H9 (cell line): Measurements from ENCODE around the gene E2F7. TPM values are rescaled to one million over a fixed set of nuclear protein-coding genes. Genes with fewer than 3 reads are reported as not detected.

Experiments
- DNase-seq: peaks from one replicate; pipeline ENCODE4 v3.0.0-alpha.2; 2017
- H2AFZ ChIP-seq: one replicate; pipeline ENCODE4 v1.6.1; 2013; ENCODE audit warnings: mild to moderate bottlenecking, low read length, control low read depth, moderate library complexity
- H2AK5ac ChIP-seq: 2 replicates; pipeline ENCODE4 v1.6.1; 2013; ENCODE audit warnings: low read length, control low read depth, mixed read lengths; ENCODE audit not compliant: insufficient read length
- H2BK120ac ChIP-seq: one replicate; pipeline ENCODE4 v1.6.1; 2013; ENCODE audit warnings: low read depth, mild to moderate bottlenecking, low read length, control low read depth, inconsistent platforms; ENCODE audit not compliant: poor library complexity, severe bottlenecking
- H2BK12ac ChIP-seq: 2 replicates; pipeline ENCODE4 v1.6.1; 2013; ENCODE audit warnings: low read length, control low read depth, mixed read lengths, low read depth; ENCODE audit not compliant: insufficient read length
- H2BK15ac ChIP-seq: 2 replicates; pipeline ENCODE4 v1.6.1; 2013; ENCODE audit warnings: low read depth, low read length, control low read depth
- H2BK20ac ChIP-seq: one replicate; pipeline ENCODE4 v1.6.1; 2013; ENCODE audit warnings: low read depth, mild to moderate bottlenecking, low read length, control low read depth, inconsistent platforms; ENCODE audit not compliant: poor library complexity, severe bottlenecking
- H2BK5ac ChIP-seq: 2 replicates; pipeline ENCODE4 v1.6.1; 2013; ENCODE audit warnings: low read length, control low read depth, mixed read lengths; ENCODE audit not compliant: insufficient read length
- H3K14ac ChIP-seq: 2 replicates; pipeline ENCODE4 v1.6.1; 2013; ENCODE audit warnings: low read length, control low read depth; ENCODE audit not compliant: insufficient read depth
- H3K18ac ChIP-seq: 2 replicates; pipeline ENCODE4 v1.6.1; 2013; ENCODE audit warnings: low read depth, mild to moderate bottlenecking, mixed read lengths, low read length, control low read depth; ENCODE audit not compliant: insufficient read length
- H3K23ac ChIP-seq: 2 replicates; pipeline ENCODE4 v1.6.1; 2013; ENCODE audit warnings: low read length, control low read depth, mixed read lengths, low read depth; ENCODE audit not compliant: insufficient read length
- H3K23me2 ChIP-seq: 2 replicates; pipeline ENCODE4 v1.6.1; 2013; ENCODE audit warnings: low read depth, mild to moderate bottlenecking, mixed read lengths, low read length, control low read depth; ENCODE audit not compliant: insufficient read length, poor library complexity, severe bottlenecking
- H3K27ac ChIP-seq: 2 replicates; pipeline ENCODE4 v1.5.1; 2013; ENCODE audit warnings: low read length, control low read depth, mixed read lengths, low read depth; ENCODE audit not compliant: insufficient read length
- H3K27me3 ChIP-seq: 2 replicates; pipeline ENCODE4 v1.6.1; 2013; ENCODE audit warnings: low read length, control low read depth, inconsistent platforms; ENCODE audit not compliant: insufficient read depth
- H3K4ac ChIP-seq: 2 replicates; pipeline ENCODE4 v1.6.1; 2013; ENCODE audit warnings: low read depth, mild to moderate bottlenecking, control low read depth, inconsistent platforms, low read length, moderate library complexity
- H3K4me1 ChIP-seq: 2 replicates; pipeline ENCODE4 v1.6.1; 2013; ENCODE audit warnings: low read length, control low read depth, inconsistent platforms; ENCODE audit not compliant: insufficient read depth
- H3K4me2 ChIP-seq: 2 replicates; pipeline ENCODE4 v1.6.1; 2013; ENCODE audit warnings: low read length, control low read depth, mixed read lengths; ENCODE audit not compliant: insufficient read length, insufficient read depth
- H3K56ac ChIP-seq: 2 replicates; pipeline ENCODE4 v1.6.1; 2013; ENCODE audit warnings: low read depth, mild to moderate bottlenecking, mixed read lengths, low read length, control low read depth; ENCODE audit not compliant: insufficient read length
- H3K79me1 ChIP-seq: 2 replicates; pipeline ENCODE4 v1.6.1; 2013; ENCODE audit warnings: low read depth, mild to moderate bottlenecking, moderate library complexity, low read length, control low read depth, inconsistent platforms; ENCODE audit not compliant: insufficient read depth, poor library complexity, severe bottlenecking
- H3K79me2 ChIP-seq: 2 replicates; pipeline ENCODE4 v1.6.1; 2013; ENCODE audit warnings: low read length, control low read depth, inconsistent platforms; ENCODE audit not compliant: insufficient read depth
- H3K9ac ChIP-seq: 2 replicates; pipeline ENCODE4 v1.6.1; 2013; ENCODE audit warnings: low read length, control low read depth, mixed read lengths; ENCODE audit not compliant: insufficient read length; ENCODE audit errors: extremely low read depth
- H3K9me3 ChIP-seq: one replicate; pipeline ENCODE4 v1.6.1; 2013; ENCODE audit warnings: low read depth, low read length, inconsistent platforms; ENCODE audit not compliant: control insufficient read depth
- H3T11ph ChIP-seq: one replicate; pipeline ENCODE4 v1.6.1; 2013; ENCODE audit warnings: mild to moderate bottlenecking, low read length, control low read depth, inconsistent platforms
- H4K20me1 ChIP-seq: one replicate; pipeline ENCODE4 v1.6.1; 2013; ENCODE audit not compliant: control insufficient read depth, insufficient read length, insufficient read depth
- H4K5ac ChIP-seq: 2 replicates; pipeline ENCODE4 v1.6.1; 2013; ENCODE audit warnings: low read depth, mild to moderate bottlenecking, mixed read lengths, low read length, control low read depth; ENCODE audit not compliant: insufficient read length
- H4K8ac ChIP-seq: replicated peaks from 2 replicates; pipeline ENCODE4 v1.6.1; 2013; ENCODE audit warnings: low read length, control low read depth, mixed read lengths, low read depth; ENCODE audit not compliant: insufficient read length
- H4K91ac ChIP-seq: 2 replicates; pipeline ENCODE4 v1.6.1; 2013; ENCODE audit warnings: low read depth, mild to moderate bottlenecking, moderate library complexity, mixed read lengths, low read length, control low read depth; ENCODE audit not compliant: insufficient read length
- H3K27ac Mint-ChIP-seq, 3 experiments: 2 replicates in 2 of 3; 3 replicates in 1 of 3; pipeline ENCODE4 v1.8.0; 2020 to 2021; ENCODE audit warnings: mixed read lengths in 3 of 3, mild to moderate bottlenecking in 1 of 3, moderate library complexity in 1 of 3
- H3K27me3 Mint-ChIP-seq: 2 replicates; pipeline ENCODE4 v1.8.0; 2021; ENCODE audit warnings: low read depth, mild to moderate bottlenecking, moderate library complexity, mixed read lengths
- H3K36me3 Mint-ChIP-seq, 3 experiments: 2 replicates in 2 of 3; 3 replicates in 1 of 3; pipeline ENCODE4 v1.8.0; 2020 to 2021; ENCODE audit warnings: low read depth in 3 of 3, mixed read lengths in 3 of 3; ENCODE audit not compliant: insufficient read depth in 1 of 3
- H3K4me1 Mint-ChIP-seq, 2 experiments: 2 replicates each; pipeline ENCODE4 v1.8.0; 2020; ENCODE audit warnings: mixed read lengths in 2 of 2
- H3K4me3 Mint-ChIP-seq, 2 experiments: 2 replicates in 1 of 2; 3 replicates in 1 of 2; pipeline ENCODE4 v1.8.0; 2020 to 2021; ENCODE audit warnings: mild to moderate bottlenecking in 2 of 2, mixed read lengths in 2 of 2, moderate library complexity in 1 of 2
- H3K9me3 Mint-ChIP-seq, 2 experiments: 2 replicates in 1 of 2; 3 replicates in 1 of 2; pipeline ENCODE4 v1.8.0; 2020; ENCODE audit warnings: mild to moderate bottlenecking in 2 of 2, mixed read lengths in 2 of 2, moderate library complexity in 1 of 2
- WGBS: extraction: QIAGEN DNeasy Blood & Tissue Kit; methylation state at CpG from one replicate; pipeline ENCODE4 v1.1.7; 2013; ENCODE audit warnings: missing lambda C conversion rate, low lambda C conversion rate, mixed read lengths; ENCODE audit not compliant: insufficient read length; ENCODE audit errors: extremely low coverage; 5-methylcytosine and 5-hydroxymethylcytosine counted together
- total RNA-seq: library from RNA; stranded (reverse); gene quantifications from 2 replicates; pipeline ENCODE4 v1.2.1, GENCODE V29; 2021
- TF ChIP-seq, protein P1 (sequence below): fragments of 200-600 bp; sonication (generic); conservative IDR thresholded peaks from 3 replicates; pipeline ENCODE4 v1.8.0; 2021; ENCODE audit warnings: antibody characterized with exemption, mild to moderate bottlenecking

E2F7 gene
- total RNA-seq, 1 experiment from 2014 or later: 24.5 TPM

DNA sequence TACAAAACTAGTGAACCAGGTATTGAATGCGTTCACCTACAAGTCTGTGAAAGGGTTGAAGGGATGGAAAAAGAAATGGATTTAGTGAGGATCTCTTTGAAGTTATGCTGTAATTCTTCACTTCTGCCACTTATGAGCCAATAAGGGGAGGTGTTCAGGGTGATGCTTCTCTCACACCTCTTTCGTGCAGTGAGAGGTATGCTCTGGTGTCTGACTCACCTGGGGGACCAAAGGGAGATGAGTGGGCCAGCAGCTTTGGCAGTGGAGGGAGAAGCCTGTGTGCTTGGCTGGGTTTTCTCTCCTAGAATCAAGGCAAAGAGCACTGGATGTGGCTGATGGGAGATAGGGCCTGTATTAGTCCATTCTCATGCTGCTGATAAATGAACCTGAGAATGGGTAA lies 45.4 kb downstream of the E2F7 start:
- no CpG with 5 or more reads among the region's 2 CpGs for WGBS
- H3K56ac ChIP-seq: no peak overlapping the region
- H3K79me2 ChIP-seq: no peaks in the 10 kb centered on the region
- Mint-ChIP-seq H3K9me3 (peaks cover 4 to 5% of the 10 kb centered on the region in 2 experiments), H3K4me3 (no peak overlapping the region), H3K27ac (no peak overlapping the region; a peak in 1 of 7 replicates), H3K36me3 (peaks cover 27 to 59% (median 56%) of the 10 kb centered on the region in 3 experiments), H3K4me1 (peaks cover 3 to 4% of the 10 kb centered on the region in 2 experiments; a peak in 1 of 4 replicates), H3K27me3 (no peaks in the 10 kb centered on the region)
- H2BK20ac ChIP-seq: no peak overlapping the region
- H2AK5ac ChIP-seq: no peak overlapping the region
- no peak overlapping the region for H3K9ac ChIP-seq
- no peak overlapping the region for H4K8ac ChIP-seq
- H2AFZ ChIP-seq: no peak overlapping the region
- no peak overlapping the region for H3K23ac ChIP-seq
- no peaks in the 10 kb centered on the region for H4K20me1 ChIP-seq
- H4K5ac ChIP-seq: no peak overlapping the region
- no peaks in the 10 kb centered on the region for H3K27me3 ChIP-seq
- no peak overlapping the region for H3K27ac ChIP-seq
- H3K79me1 ChIP-seq: no peaks in the 10 kb centered on the region
- no peaks in the 10 kb centered on the region for H3K9me3 ChIP-seq
- H2BK120ac ChIP-seq: no peak overlapping the region
- H3K23me2 ChIP-seq: no peaks in the 10 kb centered on the region
- H2BK5ac ChIP-seq: no peak overlapping the region
- H3K4me2 ChIP-seq: no peak overlapping the region
- DNase-seq: no peak
- H3T11ph ChIP-seq: no peak overlapping the region
- no peak overlapping the region for H4K91ac ChIP-seq
- TF ChIP-seq, protein P1, sequence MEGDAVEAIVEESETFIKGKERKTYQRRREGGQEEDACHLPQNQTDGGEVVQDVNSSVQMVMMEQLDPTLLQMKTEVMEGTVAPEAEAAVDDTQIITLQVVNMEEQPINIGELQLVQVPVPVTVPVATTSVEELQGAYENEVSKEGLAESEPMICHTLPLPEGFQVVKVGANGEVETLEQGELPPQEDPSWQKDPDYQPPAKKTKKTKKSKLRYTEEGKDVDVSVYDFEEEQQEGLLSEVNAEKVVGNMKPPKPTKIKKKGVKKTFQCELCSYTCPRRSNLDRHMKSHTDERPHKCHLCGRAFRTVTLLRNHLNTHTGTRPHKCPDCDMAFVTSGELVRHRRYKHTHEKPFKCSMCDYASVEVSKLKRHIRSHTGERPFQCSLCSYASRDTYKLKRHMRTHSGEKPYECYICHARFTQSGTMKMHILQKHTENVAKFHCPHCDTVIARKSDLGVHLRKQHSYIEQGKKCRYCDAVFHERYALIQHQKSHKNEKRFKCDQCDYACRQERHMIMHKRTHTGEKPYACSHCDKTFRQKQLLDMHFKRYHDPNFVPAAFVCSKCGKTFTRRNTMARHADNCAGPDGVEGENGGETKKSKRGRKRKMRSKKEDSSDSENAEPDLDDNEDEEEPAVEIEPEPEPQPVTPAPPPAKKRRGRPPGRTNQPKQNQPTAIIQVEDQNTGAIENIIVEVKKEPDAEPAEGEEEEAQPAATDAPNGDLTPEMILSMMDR: no peak
- H3K4ac ChIP-seq: no peak overlapping the region
- H3K14ac ChIP-seq: no peak overlapping the region
- no peaks in the 10 kb centered on the region; the same call in 1 of the 2 replicates for H3K4me1 ChIP-seq
- H2BK12ac ChIP-seq: no peak overlapping the region
- no peak overlapping the region for H3K18ac ChIP-seq
- H2BK15ac ChIP-seq: no peak overlapping the region
